ENCODE results near the gene GRIK4. TPM values are rescaled to one million over a fixed set of nuclear protein-coding genes. Genes with fewer than 3 reads are reported as not detected.

Gene GRIK4
- total RNA-seq, 3 donors from 2014 or later (not counting 1 experiment from before 2014, with no cell fraction given), result 2.2 to 32.3 (median 21.9) TPM

DNA sequence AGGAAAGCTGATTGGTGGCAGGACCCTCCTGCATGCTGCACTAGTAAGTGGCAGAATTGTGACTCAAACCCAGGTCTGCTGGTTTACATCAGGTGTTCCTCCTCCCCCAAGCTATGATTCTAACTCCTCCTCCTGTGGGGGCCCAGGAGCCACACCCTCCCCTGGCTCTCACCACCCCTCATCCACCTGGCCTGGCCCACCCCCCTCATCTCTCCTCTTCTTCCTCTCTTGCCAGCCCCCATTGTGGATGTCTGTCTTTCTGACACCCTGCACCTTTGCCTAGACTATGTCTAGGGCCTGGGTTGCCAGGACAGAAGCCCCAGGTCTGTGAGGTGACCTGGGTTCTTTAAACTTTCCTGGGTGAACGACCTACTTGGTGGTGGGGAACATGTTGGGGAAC is 59.9 kb downstream of the GRIK4 start:
- Mint-ChIP-seq H3K27ac (peak overlapping the region in 1 of 2 donors; percentile 35), H3K4me3 (no peak overlapping the region), H3K4me1 (peaks cover 0 to 10% of the 10 kb centered on the region in 2 donors), H3K9me3 (no peaks in the 10 kb centered on the region), H3K27me3 (ENCODE audit: low read depth in 2 of 2) (no peaks in the 10 kb centered on the region), H3K36me3 (no peaks in the 10 kb centered on the region)
- intact Hi-C loops (cut with micrococcal nuclease), result no loop called here
- H3K4me1 ChIP-seq (ENCODE audit: control insufficient read depth, insufficient read depth, low read length), result no peaks in the 10 kb centered on the region
- no peaks in the 10 kb centered on the region for H3K9me3 ChIP-seq (ENCODE audit: control insufficient read depth, insufficient read depth, low read length)
- no peak for ATAC-seq
- no peak for TF ChIP-seq CTCF (IDR thresholded peaks at IDR 0.05)
- H3K27me3 ChIP-seq (ENCODE audit: control insufficient read depth, insufficient read depth, low read length), result no peaks in the 10 kb centered on the region
- no peak overlapping the region for H3K27ac ChIP-seq (ENCODE audit: low read length)
- H3K36me3 ChIP-seq (ENCODE audit: control insufficient read depth, insufficient read depth, low read length), result no peaks in the 10 kb centered on the region
- DNase-seq, result no peak
- 75% methylated on average over 1 of the region's 1 CpG for WGBS (ENCODE audit: insufficient coverage)
- no peak overlapping the region for H3K4me3 ChIP-seq (ENCODE audit: low read length)

DNA sequence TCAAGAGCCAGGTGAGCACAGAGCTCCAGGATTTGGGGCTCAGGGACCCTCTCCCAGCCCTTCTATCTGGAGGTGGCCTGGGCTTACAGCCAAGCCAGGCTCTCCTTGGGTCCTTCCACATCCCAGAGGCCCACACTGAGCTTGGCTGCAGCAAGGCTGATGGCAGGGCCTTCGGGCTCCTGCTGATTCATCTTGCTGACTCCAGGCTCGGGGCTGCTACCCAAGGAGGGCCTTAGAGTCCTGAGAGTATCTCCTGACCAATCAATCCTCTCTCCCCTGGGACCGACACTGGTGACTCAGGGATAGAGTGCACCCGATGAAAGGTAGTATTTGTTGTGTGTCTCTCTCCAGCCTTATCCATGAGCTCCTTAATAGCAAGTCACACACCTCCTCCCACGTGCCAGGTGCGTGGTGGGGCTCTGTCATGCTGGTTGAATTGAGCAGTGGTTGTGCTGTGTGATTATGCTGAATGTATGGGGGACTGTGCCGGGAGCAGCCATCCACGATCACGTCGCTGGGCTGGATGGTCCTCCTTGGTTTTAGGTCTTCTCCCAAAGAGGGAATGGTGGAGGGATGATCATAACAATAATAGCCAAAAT is 62.3 kb downstream of the GRIK4 start:
- no peak overlapping the region for H3K27ac ChIP-seq (ENCODE audit: low read length)
- H3K9me3 ChIP-seq (ENCODE audit: control insufficient read depth, insufficient read depth, low read length), result no peaks in the 10 kb centered on the region
- H3K4me1 Mint-ChIP-seq, result peaks cover 0 to 22% of the 10 kb centered on the region in 2 donors
- 85% methylated on average over 7 of the region's 10 CpGs for WGBS (ENCODE audit: insufficient coverage)
- no peak overlapping the region for H3K4me3 Mint-ChIP-seq
- no peak for TF ChIP-seq CTCF (IDR thresholded peaks at IDR 0.05)
- H3K36me3 Mint-ChIP-seq, result no peaks in the 10 kb centered on the region
- H3K36me3 ChIP-seq (ENCODE audit: control insufficient read depth, insufficient read depth, low read length), result no peaks in the 10 kb centered on the region
- no peaks in the 10 kb centered on the region for H3K9me3 Mint-ChIP-seq
- peaks cover 2% of the 10 kb centered on the region for H3K27me3 ChIP-seq (ENCODE audit: control insufficient read depth, insufficient read depth, low read length)
- ATAC-seq (no peak), DNase-seq (no peak)
- intact Hi-C loops (cut with micrococcal nuclease), result no loop called here
- no peak overlapping the region for H3K4me3 ChIP-seq (ENCODE audit: low read length)
- H3K27ac Mint-ChIP-seq, result no peak overlapping the region
- peaks cover 0 to 6% of the 10 kb centered on the region in 2 donors for H3K27me3 Mint-ChIP-seq (ENCODE audit: low read depth in 2 of 2)
- no peaks in the 10 kb centered on the region for H3K4me1 ChIP-seq (ENCODE audit: control insufficient read depth, insufficient read depth, low read length)

- 78% methylated on average over 8 of the region's 8 CpGs for WGBS (ENCODE audit: insufficient coverage)
- no peaks in the 10 kb centered on the region for H3K9me3 Mint-ChIP-seq
- no peak for DNase-seq
- ATAC-seq, result no peak
- no peaks in the 10 kb centered on the region for H3K36me3 Mint-ChIP-seq
- Histone ChIP-seq H3K36me3 (ENCODE audit: control insufficient read depth, insufficient read depth, low read length) (no peaks in the 10 kb centered on the region), H3K4me1 (ENCODE audit: control insufficient read depth, insufficient read depth, low read length) (no peaks in the 10 kb centered on the region), H3K27me3 (ENCODE audit: control insufficient read depth, insufficient read depth, low read length) (peaks cover 2% of the 10 kb centered on the region), H3K4me3 (ENCODE audit: low read length) (no peak overlapping the region), H3K27ac (ENCODE audit: low read length) (no peak overlapping the region), H3K9me3 (ENCODE audit: control insufficient read depth, insufficient read depth, low read length) (no peaks in the 10 kb centered on the region)
- no peak overlapping the region for H3K27ac Mint-ChIP-seq
- intact Hi-C loops (cut with micrococcal nuclease), result no loop called here
- no peak overlapping the region for H3K4me3 Mint-ChIP-seq
- no peak for TF ChIP-seq CTCF (IDR thresholded peaks at IDR 0.05)
- H3K4me1 Mint-ChIP-seq, result peaks cover 0 to 22% of the 10 kb centered on the region in 2 donors
- peaks cover 0 to 6% of the 10 kb centered on the region in 2 donors for H3K27me3 Mint-ChIP-seq (ENCODE audit: low read depth in 2 of 2)
These were observed 63.3 kb downstream of the GRIK4 start for GRCh38 chr11:120574876-120575275.

GRCh38 chr11:120575461-120575860 is 63.9 kb downstream of the GRIK4 start:
- Mint-ChIP-seq H3K27me3 (ENCODE audit: low read depth in 2 of 2) (peaks cover 0 to 6% of the 10 kb centered on the region in 2 donors), H3K9me3 (no peaks in the 10 kb centered on the region), H3K27ac (no peak overlapping the region), H3K36me3 (no peaks in the 10 kb centered on the region), H3K4me3 (no peak overlapping the region), H3K4me1 (peaks cover 0 to 25% of the 10 kb centered on the region in 2 donors)
- 79% methylated on average over 7 of the region's 9 CpGs for WGBS (ENCODE audit: insufficient coverage)
- intact Hi-C loops (cut with micrococcal nuclease), result no loop called here
- Histone ChIP-seq H3K27me3 (ENCODE audit: control insufficient read depth, insufficient read depth, low read length) (peaks cover 2% of the 10 kb centered on the region), H3K4me3 (ENCODE audit: low read length) (no peak overlapping the region), H3K36me3 (ENCODE audit: control insufficient read depth, insufficient read depth, low read length) (no peaks in the 10 kb centered on the region), H3K9me3 (ENCODE audit: control insufficient read depth, insufficient read depth, low read length) (no peaks in the 10 kb centered on the region), H3K27ac (ENCODE audit: low read length) (no peak overlapping the region), H3K4me1 (ENCODE audit: control insufficient read depth, insufficient read depth, low read length) (no peaks in the 10 kb centered on the region)
- no peak for TF ChIP-seq CTCF (IDR thresholded peaks at IDR 0.05)
- DNase-seq (no peak), ATAC-seq (no peak)

All from natural killer cell (primary cell).